ENCODE results near the gene BNIP2. TPM values are rescaled to one million over a fixed set of nuclear protein-coding genes. Genes with fewer than 3 reads are reported as not detected.
"Not testable (repeated sequence)": the region's sequence is repeated elsewhere in the genome, so short reads cannot be mapped to it uniquely, and the experiment has no call there.

Gene BNIP2
- total RNA-seq, 1 experiment from 2014 or later: 125 TPM

DNA sequence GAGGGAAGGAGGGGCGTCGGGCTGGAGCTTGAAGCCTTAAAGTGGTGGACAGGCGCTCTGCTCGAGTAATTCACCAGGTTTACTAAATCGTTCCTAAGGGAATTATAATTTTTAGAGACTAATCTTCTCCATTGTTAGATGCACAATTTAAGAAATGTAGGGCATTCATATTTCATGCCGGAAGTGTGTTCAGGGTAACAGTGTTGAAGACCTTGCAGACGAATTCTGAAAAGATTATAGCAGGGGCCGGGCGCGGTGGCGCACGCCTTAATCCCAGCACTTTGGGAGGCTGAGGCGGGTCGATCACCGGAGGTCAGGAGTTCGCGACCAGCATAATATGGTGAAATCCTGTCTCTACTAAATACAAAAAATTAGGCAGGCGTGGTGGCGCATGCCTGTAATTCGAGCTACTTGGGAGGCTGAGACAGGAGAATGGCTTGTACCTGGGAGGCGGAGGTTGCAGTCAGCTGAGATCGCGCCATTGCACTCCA is 31.4 kb downstream of the BNIP2 start:
- H3K27me3 ChIP-seq: no peaks in the 10 kb centered on the region
- H3K9me3 ChIP-seq: no peaks in the 10 kb centered on the region; the same call in 1 of the 2 replicates
- peak overlapping the region; percentile 94 for H3K4me3 ChIP-seq
- peak; percentile 4 for DNase-seq
- H3K36me3 ChIP-seq: peaks cover 51% of the 10 kb centered on the region

DNA sequence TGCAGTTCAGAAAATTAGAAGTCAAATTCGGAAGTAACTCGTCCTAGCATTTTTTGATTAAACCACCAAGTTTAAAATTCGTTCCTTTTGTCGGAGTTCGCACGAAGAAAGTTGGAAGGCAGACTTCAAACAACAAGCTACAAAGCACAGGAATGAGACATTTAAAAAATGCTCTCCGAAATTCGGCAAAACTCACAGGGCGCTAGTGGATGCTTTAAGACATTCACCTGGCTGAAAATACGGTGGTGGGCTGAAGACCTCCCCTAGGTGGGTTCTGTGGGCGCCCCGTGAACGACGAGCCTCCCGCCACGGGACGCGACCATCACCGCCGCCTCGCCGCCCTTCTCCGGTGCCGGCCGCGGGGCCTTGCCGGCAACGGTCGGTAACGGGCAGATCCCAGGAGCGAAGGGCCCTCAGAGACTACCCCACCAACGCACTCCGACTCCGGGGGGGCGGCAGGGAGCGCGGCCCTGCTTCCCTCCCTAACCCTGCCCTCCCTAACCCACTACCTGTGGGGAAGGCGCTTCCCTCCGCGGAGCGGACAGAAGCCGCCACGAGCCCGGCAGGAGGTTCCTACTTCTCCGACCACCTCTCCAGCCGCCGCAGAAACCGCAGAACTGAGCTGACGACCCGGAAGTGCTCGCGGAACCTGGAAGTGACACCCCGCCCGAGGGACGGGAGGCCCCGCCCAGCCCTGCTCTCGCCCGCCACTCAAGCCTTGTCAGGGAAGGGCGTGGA is 32.1 kb downstream of the BNIP2 start, which contains the start of gene GTF2A2:
TSS of gene GTF2A2 (minus strand) at position 619 of the 738 bp plus-strand sequence. CDS start 5,238 bp downstream, outside the sequence.
- Histone ChIP-seq H3K36me3 (peaks cover 55% of the 10 kb centered on the region), H3K27me3 (no peaks in the 10 kb centered on the region), H3K4me3 (peak within 1 kb of the TSS; percentile 94), H3K9me3 (no peaks in the 10 kb centered on the region; the same call in 1 of the 2 replicates)
- DNase-seq: peak; percentile 97

DNA sequence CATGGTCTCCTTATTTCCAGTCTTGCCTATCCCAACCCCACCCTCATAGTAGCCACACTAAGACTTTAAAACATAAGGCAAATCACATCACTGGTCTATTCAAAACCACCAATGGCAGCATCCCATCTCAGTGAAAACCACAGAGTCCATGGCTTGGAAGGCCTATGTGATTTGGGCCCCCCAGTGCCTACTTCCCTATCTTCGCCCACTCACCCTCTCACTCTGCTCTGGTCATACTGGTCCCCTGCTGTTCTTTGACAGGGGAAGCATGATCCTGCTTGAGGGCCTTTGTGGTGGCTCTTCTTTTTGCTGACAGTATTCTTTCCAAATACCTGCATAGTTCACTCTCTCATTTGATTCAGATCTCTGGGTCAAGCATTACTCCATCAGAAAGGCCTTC is 35.1 kb downstream of the BNIP2 start:
- H3K9me3 ChIP-seq: no peaks in the 10 kb centered on the region; the same call in 1 of the 2 replicates
- H3K27me3 ChIP-seq: no peaks in the 10 kb centered on the region
- H3K4me3 ChIP-seq: no peak overlapping the region
- peaks cover 60% of the 10 kb centered on the region for H3K36me3 ChIP-seq
- no peak for DNase-seq

DNA sequence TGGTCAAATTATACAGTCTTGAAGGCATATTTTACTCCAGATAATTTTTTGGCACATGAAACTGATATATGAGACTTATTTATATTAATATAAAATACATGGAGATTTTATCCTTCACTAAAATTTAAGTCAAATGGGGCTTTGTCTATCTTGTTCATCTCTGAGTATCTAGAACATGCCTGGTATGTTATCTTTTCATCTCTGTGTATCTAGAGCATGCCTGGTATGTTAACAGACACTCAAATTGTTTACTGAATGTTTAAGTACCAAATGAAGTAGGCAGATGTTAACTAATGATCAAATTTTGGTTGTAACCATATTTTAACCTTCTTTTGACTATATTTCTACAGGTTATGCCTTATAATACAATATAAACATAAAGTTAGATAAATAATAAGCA is 39.5 kb downstream of the BNIP2 start:
- no peaks in the 10 kb centered on the region for H3K27me3 ChIP-seq
- H3K9me3 ChIP-seq: no peaks in the 10 kb centered on the region; the same call in 1 of the 2 replicates
- no peak overlapping the region for H3K4me3 ChIP-seq
- H3K36me3 ChIP-seq: peaks cover 88% of the 10 kb centered on the region
- DNase-seq: no peak

DNA sequence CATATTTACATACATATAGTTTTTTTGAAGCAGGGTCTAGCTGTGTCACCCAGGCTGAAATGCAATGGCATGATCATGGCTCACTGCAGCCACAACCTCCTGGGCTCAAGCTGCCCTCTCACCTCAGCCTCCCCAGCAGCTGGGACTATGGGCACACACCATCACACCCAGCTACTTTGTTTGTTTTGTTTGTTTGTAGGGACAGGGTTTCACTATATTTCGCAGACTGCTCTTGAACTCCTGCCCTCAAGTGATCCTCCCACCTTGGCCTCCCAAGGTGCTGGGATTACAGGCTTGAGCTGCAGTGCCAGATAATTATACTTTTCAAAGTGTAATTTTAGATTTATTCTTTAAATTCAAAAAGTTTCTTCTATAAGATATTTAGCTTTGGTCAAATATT is 42.0 kb downstream of the BNIP2 start:
- H3K9me3 ChIP-seq: no peaks in the 10 kb centered on the region

DNA sequence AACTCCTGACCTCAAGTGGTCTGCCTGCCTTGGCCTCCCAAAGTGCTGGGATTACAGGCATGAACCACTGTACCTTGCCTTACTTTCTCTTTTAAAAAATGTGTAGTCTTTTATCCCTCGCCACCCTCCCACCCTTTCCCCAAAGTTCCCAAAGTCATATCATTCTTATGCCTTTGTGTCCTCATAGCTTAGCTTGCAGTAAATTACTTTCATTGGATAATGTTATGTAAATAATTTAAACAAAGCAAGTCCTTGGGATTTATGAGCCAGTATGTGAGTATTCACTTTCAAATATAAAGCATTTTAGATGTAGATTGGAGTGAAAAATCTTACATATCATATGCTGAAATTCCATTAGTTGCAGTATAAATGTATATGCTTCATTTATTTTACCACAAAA is 42.8 kb downstream of the BNIP2 start:
- Histone ChIP-seq H3K9me3 (no peaks in the 10 kb centered on the region), H3K4me3 (no peak overlapping the region), H3K27me3 (no peaks in the 10 kb centered on the region), H3K36me3 (peaks cover 78% of the 10 kb centered on the region)
- no peak for DNase-seq

More for the DNA sequence above, 42.0 kb downstream of the BNIP2 start:
- peaks cover 78% of the 10 kb centered on the region for H3K36me3 ChIP-seq
- no peaks in the 10 kb centered on the region for H3K27me3 ChIP-seq
- no peak overlapping the region for H3K4me3 ChIP-seq
- DNase-seq: no peak

DNA sequence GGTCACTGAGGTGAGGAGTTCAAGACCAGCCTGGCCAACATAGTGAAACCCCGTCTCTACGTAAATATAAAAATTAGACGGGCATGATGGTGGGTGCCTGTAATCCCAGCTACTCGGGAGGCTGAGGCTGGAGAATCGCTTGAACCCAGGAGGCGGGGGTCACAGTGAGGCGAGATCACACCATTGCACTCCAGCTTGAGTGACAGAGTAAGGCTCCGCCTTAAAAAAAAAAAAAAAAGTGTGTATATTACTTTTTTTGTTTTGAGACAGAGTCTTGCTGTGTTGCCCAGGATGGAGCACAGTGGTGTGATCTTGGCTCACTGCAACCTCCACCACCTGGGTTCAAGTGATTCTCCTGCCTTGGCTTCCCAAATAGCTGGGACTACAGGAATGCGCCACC is 43.3 kb downstream of the BNIP2 start:
- peaks cover 74% of the 10 kb centered on the region for H3K36me3 ChIP-seq
- H3K4me3 ChIP-seq, DNase-seq, H3K27me3 ChIP-seq, H3K9me3 ChIP-seq: not testable (repeated sequence)

DNA sequence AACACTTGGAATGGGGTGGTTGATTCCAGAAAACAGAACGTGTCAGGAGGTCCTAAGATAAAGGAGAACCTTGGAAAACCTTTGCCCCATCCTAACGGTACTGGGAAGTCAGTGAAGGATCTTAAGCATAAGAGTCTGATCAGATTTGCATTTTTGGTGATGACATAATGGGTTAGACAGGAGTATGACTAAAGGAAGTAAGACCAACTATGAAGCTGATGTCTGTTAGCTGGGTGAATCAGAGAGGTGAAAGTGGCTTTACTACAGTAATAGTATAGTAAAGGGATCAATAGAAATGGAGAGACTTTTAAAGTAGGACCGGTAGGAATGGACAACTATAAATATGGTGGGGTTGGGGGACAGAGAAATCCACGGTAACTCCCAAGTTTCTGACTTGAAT is 44.4 kb downstream of the BNIP2 start:
- H3K36me3 ChIP-seq: peaks cover 68% of the 10 kb centered on the region
- H3K4me3 ChIP-seq: no peak overlapping the region
- H3K9me3 ChIP-seq: no peaks in the 10 kb centered on the region
- no peak for DNase-seq
- no peaks in the 10 kb centered on the region for H3K27me3 ChIP-seq

DNA sequence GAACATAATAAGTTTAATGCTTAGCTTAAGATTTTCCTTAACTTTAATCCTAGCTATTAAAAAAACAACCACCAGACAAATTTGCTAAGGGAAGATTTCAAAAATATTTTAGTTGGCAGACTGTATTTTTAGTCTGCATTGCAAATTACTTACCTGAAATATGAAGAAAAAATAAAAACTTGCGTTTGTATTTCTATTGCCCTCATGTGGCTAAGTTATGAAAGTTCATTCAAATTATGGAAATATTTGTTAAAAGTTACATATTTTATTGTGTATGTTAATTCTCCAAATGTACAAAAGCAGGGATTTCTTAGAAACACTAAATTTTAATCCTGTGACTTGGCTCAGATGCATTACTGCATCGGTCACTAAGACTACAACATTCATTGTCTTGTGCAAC is 46.8 kb downstream of the BNIP2 start:
- no peak for DNase-seq
- no peaks in the 10 kb centered on the region for H3K27me3 ChIP-seq
- H3K4me3 ChIP-seq: no peak overlapping the region
- H3K9me3 ChIP-seq: no peaks in the 10 kb centered on the region
- H3K36me3 ChIP-seq: peaks cover 60% of the 10 kb centered on the region

DNA sequence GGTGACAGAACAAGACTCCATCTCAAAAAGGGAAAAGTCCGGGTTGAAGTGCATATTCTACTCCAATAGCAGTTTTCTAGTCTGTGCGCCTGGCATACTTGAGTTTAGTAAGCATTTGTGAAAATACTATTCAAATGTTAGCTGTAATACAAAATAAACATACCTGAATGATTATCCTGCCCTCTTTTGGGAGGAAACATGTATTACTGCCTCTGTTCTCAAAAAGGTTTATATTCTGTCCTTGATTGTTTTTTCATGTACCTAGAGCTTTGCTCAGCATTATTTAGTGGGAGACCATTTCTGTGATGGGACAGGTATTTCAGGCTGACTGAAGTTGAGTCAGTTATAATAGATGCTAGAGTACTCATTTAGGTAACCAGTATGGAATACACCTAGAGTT is 51.6 kb downstream of the BNIP2 start:
- H3K27me3 ChIP-seq, H3K9me3 ChIP-seq, DNase-seq, H3K4me3 ChIP-seq: not testable (repeated sequence)
- peaks cover 31% of the 10 kb centered on the region for H3K36me3 ChIP-seq

DNA sequence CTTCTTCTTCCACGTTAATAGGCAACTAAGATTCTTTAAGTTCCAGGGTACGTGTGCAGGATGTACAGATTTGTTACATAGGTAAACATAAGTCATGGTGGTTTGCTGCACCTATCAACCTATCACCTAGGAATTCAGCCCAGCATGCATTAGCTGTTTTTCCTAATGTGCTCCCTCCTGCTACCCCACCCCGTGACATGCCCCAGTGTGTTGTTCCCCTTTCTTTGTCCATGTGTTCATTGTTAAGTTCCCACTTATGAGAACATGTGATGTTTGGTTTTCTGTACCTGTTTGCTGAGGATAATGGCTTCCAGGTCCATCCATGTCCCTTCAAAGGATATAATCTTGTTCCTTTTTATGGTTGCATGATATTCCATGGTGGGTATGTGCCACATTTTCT is 52.9 kb downstream of the BNIP2 start:
- H3K9me3 ChIP-seq: no peaks in the 10 kb centered on the region
- H3K4me3 ChIP-seq: no peak overlapping the region
- H3K27me3 ChIP-seq: no peaks in the 10 kb centered on the region
- no peak for DNase-seq
- peaks cover 18% of the 10 kb centered on the region for H3K36me3 ChIP-seq

DNA sequence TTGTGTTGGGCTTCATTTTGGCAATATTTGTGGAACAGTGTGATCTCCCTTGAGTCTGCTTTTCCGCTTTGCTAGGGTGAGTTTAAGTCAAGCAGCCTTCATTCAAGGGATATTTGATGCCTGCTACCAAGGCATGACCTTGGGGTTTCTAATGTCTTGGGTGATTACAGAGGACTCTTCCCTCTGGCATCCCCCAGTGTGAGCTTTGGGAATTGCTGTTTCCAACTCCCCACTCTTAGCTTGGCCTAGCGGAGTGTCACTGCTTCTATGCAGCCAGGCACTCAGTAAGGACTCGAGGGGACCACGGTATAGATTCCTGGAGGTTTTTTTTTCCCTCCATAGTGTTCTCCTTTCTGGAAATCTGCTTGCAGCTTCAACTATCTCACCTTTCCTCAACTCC is 56.4 kb downstream of the BNIP2 start:
- Histone ChIP-seq H3K9me3 (no peaks in the 10 kb centered on the region), H3K36me3 (peaks cover 3% of the 10 kb centered on the region), H3K4me3 (no peak overlapping the region), H3K27me3 (no peaks in the 10 kb centered on the region)
- DNase-seq: no peak

DNA sequence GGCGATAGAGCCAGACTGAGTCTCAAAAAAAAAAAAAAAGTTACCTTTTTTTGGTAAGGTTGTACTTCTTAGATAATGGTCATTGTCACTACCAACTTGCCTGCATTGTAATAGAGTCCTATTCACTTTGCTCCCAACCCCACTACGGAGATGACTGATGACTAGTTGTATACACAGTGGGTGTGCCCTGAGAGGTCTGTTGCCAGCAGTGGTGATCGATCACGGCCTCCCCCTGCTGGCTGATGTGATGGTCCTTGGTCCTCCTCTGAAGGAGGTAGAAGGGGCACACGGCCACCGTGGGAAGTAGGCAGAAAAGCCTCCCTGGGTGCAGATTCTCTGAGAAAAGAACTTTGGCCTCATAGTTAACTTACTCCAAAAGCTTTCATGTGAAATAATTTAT is 66.8 kb downstream of the BNIP2 start:
- Histone ChIP-seq H3K4me3 (no peak overlapping the region), H3K36me3 (no peaks in the 10 kb centered on the region), H3K27me3 (peaks cover 7% of the 10 kb centered on the region), H3K9me3 (no peaks in the 10 kb centered on the region)
- DNase-seq: peak; percentile 75

DNA sequence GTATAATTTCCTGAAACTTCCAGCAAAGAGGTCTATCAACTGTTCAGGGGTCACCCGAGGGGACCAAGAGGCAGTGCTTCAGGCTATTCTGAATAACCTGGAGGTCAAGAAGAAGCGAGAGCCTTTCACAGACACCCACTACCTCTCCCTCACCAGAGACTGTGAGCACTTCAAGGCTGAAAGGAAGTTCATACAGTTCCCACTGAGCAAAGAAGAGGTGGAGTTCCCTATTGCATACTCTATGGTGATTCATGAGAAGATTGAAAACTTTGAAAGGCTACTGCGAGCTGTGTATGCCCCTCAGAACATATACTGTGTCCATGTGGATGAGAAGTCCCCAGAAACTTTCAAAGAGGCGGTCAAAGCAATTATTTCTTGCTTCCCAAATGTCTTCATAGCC is 70.7 kb downstream of the BNIP2 start:
- H3K36me3 ChIP-seq: no peaks in the 10 kb centered on the region
- DNase-seq: no peak
- no peak overlapping the region for H3K4me3 ChIP-seq
- peaks cover 11% of the 10 kb centered on the region for H3K27me3 ChIP-seq
- H3K9me3 ChIP-seq: no peaks in the 10 kb centered on the region; the same call in 1 of the 2 replicates

DNA sequence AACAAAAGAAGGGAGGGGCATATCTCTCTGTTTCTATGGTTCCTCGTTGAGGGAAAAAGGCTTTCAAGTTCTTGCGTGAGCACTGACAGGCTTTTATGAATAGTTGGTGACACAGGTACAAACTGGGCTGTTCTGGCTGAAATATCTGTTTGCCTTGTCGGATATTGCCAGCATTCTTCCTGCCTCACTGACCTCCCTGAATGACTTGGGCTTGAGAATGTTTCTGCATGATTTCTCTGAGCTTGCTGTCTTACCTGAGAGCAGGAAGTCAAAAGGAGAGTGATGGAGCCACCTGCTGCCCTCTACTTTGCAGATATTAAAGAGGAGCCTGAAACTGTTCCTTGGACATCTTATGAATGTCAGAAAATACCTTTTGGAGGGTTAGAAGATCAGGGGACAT is 72.7 kb downstream of the BNIP2 start:
- Histone ChIP-seq H3K27me3 (peaks cover 11% of the 10 kb centered on the region), H3K9me3 (no peaks in the 10 kb centered on the region; the same call in 1 of the 2 replicates), H3K36me3 (no peaks in the 10 kb centered on the region), H3K4me3 (no peak overlapping the region)
- no peak for DNase-seq

DNA sequence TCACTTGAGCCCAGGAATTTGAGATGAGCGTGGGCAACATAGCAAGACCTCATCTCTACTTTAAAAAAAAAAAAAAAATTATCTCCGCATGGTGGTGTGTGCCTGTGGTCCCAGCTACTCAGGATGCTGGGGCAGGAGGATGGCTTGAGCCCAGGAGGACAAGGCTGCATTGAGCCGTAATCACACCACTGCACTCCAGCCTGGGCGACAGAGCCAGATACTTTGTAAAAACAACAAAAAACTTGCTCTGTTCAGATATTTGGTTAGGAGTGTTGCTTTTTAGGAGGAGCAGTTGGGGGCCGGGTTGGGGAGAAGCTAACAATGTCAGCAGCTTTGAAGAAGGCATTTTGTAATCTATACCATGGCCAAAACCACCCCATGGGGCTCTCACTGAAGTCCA is 73.5 kb downstream of the BNIP2 start:
- H3K27me3 ChIP-seq: peaks cover 11% of the 10 kb centered on the region
- H3K4me3 ChIP-seq: no peak overlapping the region
- no peaks in the 10 kb centered on the region for H3K36me3 ChIP-seq
- no peak for DNase-seq
- H3K9me3 ChIP-seq: no peaks in the 10 kb centered on the region; the same call in 1 of the 2 replicates

DNA sequence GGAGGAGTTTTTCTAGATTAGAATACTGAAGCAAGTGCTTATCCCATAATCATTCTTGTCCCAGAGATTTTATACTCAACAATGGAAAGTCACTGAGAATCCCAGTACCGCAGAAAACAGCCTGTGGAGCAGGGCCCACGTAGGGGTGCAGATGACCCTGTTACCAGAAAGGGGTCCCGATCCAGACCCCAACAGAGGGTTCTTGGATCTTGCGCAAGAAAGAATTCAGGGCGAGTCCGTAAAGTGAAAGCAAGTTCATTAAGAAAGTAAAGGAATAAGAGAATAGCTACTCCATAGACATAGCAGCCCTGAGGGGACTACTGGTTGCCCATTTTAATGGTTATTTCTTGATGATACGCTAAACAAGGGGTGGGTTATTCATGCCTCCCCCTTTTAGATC is 75.0 kb downstream of the BNIP2 start:
- Histone ChIP-seq H3K27me3 (peaks cover 7% of the 10 kb centered on the region), H3K4me3 (no peak overlapping the region)

More for the DNA sequence above, 75.0 kb downstream of the BNIP2 start:
- Histone ChIP-seq H3K9me3 (no peaks in the 10 kb centered on the region; the same call in 1 of the 2 replicates), H3K36me3 (no peaks in the 10 kb centered on the region)
- DNase-seq: no peak

Data from MG63 (cell line).